ENCODE measurements around the gene ATRNL1.

ATRNL1 gene

GRCh38 chr10:115948465-115948864 lies 855.3 kb downstream of the ATRNL1 start:
- DNase-seq (ENCODE audit: low read depth), result no peak

GRCh38 chr10:115949282-115949844 lies 856.2 kb downstream of the ATRNL1 start:
- no peak for DNase-seq (ENCODE audit: low read depth)

- DNase-seq (ENCODE audit: low read depth), result peak; percentile 55
Measured at GRCh38 chr10:115950320-115950719, 857.2 kb downstream of the ATRNL1 start.

- DNase-seq (ENCODE audit: low read depth), result no peak
Measured at GRCh38 chr10:115951242-115951641, 858.1 kb downstream of the ATRNL1 start.

- no peak for DNase-seq (ENCODE audit: low read depth)
Measured at GRCh38 chr10:115953281-115953680, 860.1 kb downstream of the ATRNL1 start.

- no peak for DNase-seq (ENCODE audit: low read depth)
Measured at GRCh38 chr10:115953968-115954367, 860.8 kb downstream of the ATRNL1 start.

- no peak for DNase-seq (ENCODE audit: low read depth)
Measured at GRCh38 chr10:115956225-115957011, 863.3 kb downstream of the ATRNL1 start.

GRCh38 chr10:115957012-115957399 lies 863.8 kb downstream of the ATRNL1 start:
- DNase-seq (ENCODE audit: low read depth), result no peak

- DNase-seq (ENCODE audit: low read depth), result no peak
Measured at GRCh38 chr10:115957786-115958442, 864.7 kb downstream of the ATRNL1 start.

- no peak for DNase-seq (ENCODE audit: low read depth)
Measured at GRCh38 chr10:115963848-115964247, 870.7 kb downstream of the ATRNL1 start.

GRCh38 chr10:115964827-115965226 lies 871.7 kb downstream of the ATRNL1 start:
- no peak for DNase-seq (ENCODE audit: low read depth)

- DNase-seq (ENCODE audit: low read depth), result no peak
Measured at GRCh38 chr10:115965376-115965775, 872.2 kb downstream of the ATRNL1 start.

GRCh38 chr10:115968236-115968635 lies 875.1 kb downstream of the ATRNL1 start:
- no peak for DNase-seq (ENCODE audit: low read depth)

GRCh38 chr10:115969591-115969990 lies 876.4 kb downstream of the ATRNL1 start:
- DNase-seq (ENCODE audit: low read depth), result no peak

- no peak for DNase-seq (ENCODE audit: low read depth)
Measured at GRCh38 chr10:115971921-115972320, 878.8 kb downstream of the ATRNL1 start.

- no peak for DNase-seq (ENCODE audit: low read depth)
Measured at GRCh38 chr10:115972426-115972825, 879.3 kb downstream of the ATRNL1 start.

GRCh38 chr10:115974351-115974750 lies 881.2 kb downstream of the ATRNL1 start:
- no peak for DNase-seq (ENCODE audit: low read depth)

- DNase-seq (ENCODE audit: low read depth), result no peak
Measured at GRCh38 chr10:115974816-115975430, 881.8 kb downstream of the ATRNL1 start.

GRCh38 chr10:115975506-115975905 lies 882.3 kb downstream of the ATRNL1 start:
- no peak for DNase-seq (ENCODE audit: low read depth)

- DNase-seq (ENCODE audit: low read depth), result no peak
Measured at GRCh38 chr10:115976342-115976741, 883.2 kb downstream of the ATRNL1 start.

GRCh38 chr10:115977855-115978254 lies 884.7 kb downstream of the ATRNL1 start:
- DNase-seq (ENCODE audit: low read depth), result no peak

- no peak for DNase-seq (ENCODE audit: low read depth)
Measured at GRCh38 chr10:115979576-115979975, 886.4 kb downstream of the ATRNL1 start.

- DNase-seq (ENCODE audit: low read depth), result no peak
Measured at GRCh38 chr10:115980470-115980869, 887.3 kb downstream of the ATRNL1 start.

All from GM04503 (cell line).